HG02623 (cell line): ENCODE results near the gene C3orf70.
"Not testable (repeated sequence)": the region's sequence is repeated elsewhere in the genome, so short reads cannot be mapped to it uniquely, and the experiment has no call there.

ENCODE experiments used
- ATAC-seq: cut with Tn5 transposase; IDR thresholded peaks from one replicate; pipeline ENCODE4 v1.9.1; 2021; ENCODE audit warnings: moderate library complexity; ENCODE audit not compliant: unreplicated experiment

The C3orf70 gene

GRCh38 chr3:185151101-185151963, 1.5 kb downstream of the C3orf70 start:
- ATAC-seq, result no peak

GRCh38 chr3:185150561-185150960, 2.3 kb downstream of the C3orf70 start:
- ATAC-seq, result no peak

- no peak for ATAC-seq
Measured at GRCh38 chr3:185149591-185149990, 3.3 kb downstream of the C3orf70 start.

GRCh38 chr3:185145511-185145910, 7.3 kb downstream of the C3orf70 start:
- no peak for ATAC-seq

GRCh38 chr3:185144784-185145183, 8.1 kb downstream of the C3orf70 start:
- no peak for ATAC-seq

- ATAC-seq, result no peak
Measured at GRCh38 chr3:185137821-185138220, 15.0 kb downstream of the C3orf70 start.

- ATAC-seq, result no peak
Measured at GRCh38 chr3:185134509-185134908, 18.4 kb downstream of the C3orf70 start.

GRCh38 chr3:185131602-185132256, 21.1 kb downstream of the C3orf70 start:
- no peak for ATAC-seq

- ATAC-seq, result no peak
Measured at GRCh38 chr3:185129083-185129482, 23.8 kb downstream of the C3orf70 start.

GRCh38 chr3:185126201-185126600, 26.7 kb downstream of the C3orf70 start:
- no peak for ATAC-seq

- no peak for ATAC-seq
Measured at GRCh38 chr3:185120126-185120525, 32.7 kb downstream of the C3orf70 start.

GRCh38 chr3:185115371-185115770, 37.5 kb downstream of the C3orf70 start:
- no peak for ATAC-seq

- no peak for ATAC-seq
Measured at GRCh38 chr3:185114756-185115155, 38.1 kb downstream of the C3orf70 start.

GRCh38 chr3:185112186-185112585, 40.7 kb downstream of the C3orf70 start:
- no peak for ATAC-seq

- not testable (repeated sequence) for ATAC-seq
Measured at GRCh38 chr3:185109012-185109411, 43.8 kb downstream of the C3orf70 start.

- not testable (repeated sequence) for ATAC-seq
Measured at GRCh38 chr3:185106256-185106890, 46.5 kb downstream of the C3orf70 start.

GRCh38 chr3:185103359-185104127, 49.3 kb downstream of the C3orf70 start:
- no peak for ATAC-seq

GRCh38 chr3:185094697-185095096, 58.2 kb downstream of the C3orf70 start:
- no peak for ATAC-seq

GRCh38 chr3:185093116-185093515, 59.7 kb downstream of the C3orf70 start:
- ATAC-seq, result no peak

GRCh38 chr3:185090811-185091210, 62.0 kb downstream of the C3orf70 start:
- no peak for ATAC-seq

- no peak for ATAC-seq
Measured at GRCh38 chr3:185089751-185090150, 63.1 kb downstream of the C3orf70 start.
